ENCODE measurements around the gene NF1.

Gene NF1

DNA sequence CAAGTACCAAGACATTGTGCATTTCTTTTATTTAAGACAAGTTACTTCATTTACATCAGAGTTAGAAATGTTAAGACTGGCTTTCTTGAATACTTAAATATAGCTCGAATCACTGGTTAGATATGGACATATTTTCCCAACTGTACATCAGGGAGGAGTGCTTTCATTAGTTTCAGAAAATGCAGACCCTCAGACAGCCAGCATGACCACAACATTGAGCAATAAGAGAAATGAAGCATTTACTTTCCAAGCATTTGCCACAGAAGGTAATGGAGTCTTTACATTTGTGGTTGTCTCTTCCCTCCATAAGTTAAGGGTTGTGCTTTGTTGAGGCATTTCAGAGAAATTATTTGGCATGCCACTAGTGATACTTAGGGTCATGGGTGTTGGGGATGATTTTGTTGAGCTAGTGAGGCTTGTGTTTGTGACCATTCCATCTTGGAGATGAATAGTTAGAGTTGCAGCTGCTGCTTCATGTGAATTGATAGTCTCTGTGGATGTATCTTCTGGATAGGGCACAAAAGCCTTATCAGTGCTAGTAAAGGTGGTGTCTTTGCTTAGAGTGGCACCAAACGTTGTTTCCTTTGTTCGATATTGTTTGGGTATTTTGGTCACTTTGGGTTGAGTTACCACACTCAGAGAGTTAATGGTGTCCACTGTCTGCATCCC, 200.2 kb downstream of the NF1 start:
- no peak overlapping the region for H3K4me3 ChIP-seq (ENCODE audit: low read depth, low read length)
- DNase-seq (ENCODE audit: low read depth) = peak; percentile 79
- TF ChIP-seq POLR2A (IDR thresholded peaks at IDR 0.05; ENCODE audit: extremely low read depth, insufficient read length) (no peak), MYC (IDR thresholded peaks at IDR 0.05; ENCODE audit: low read depth, low read length) (no peak), CTCF (IDR thresholded peaks at IDR 0.05; ENCODE audit: low read depth, low read length) (no peak)
- TF ChIP-seq, protein P1, sequence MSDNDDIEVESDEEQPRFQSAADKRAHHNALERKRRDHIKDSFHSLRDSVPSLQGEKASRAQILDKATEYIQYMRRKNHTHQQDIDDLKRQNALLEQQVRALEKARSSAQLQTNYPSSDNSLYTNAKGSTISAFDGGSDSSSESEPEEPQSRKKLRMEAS (IDR thresholded peaks at IDR 0.05; ENCODE audit: low read depth, low read length) = no peak

DNA sequence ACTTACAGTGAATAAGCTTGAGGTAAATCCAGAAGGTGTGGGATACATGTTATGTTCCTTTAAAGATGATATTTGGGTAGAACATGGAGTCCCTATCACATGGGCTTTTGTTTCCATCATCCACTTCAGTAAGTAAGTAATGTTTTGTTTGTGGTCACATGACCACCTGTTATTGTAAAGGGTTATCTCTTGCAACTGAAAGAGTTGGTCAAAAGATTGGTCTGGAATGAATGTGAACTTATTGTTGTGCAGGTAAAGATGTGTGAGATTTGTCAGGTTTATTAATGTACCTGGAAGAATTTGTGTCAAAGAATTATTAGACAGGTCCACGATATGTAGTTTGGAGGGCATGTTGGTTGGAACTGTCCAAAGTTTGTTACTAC, 200.7 kb downstream of the NF1 start:
- no peak overlapping the region for H3K4me3 ChIP-seq (ENCODE audit: low read depth, low read length)
- no peak for DNase-seq (ENCODE audit: low read depth)
- TF ChIP-seq CTCF (IDR thresholded peaks at IDR 0.05; ENCODE audit: low read depth, low read length) (no peak), MYC (IDR thresholded peaks at IDR 0.05; ENCODE audit: low read depth, low read length) (no peak), POLR2A (IDR thresholded peaks at IDR 0.05; ENCODE audit: extremely low read depth, insufficient read length) (no peak)
- TF ChIP-seq, protein P1 (IDR thresholded peaks at IDR 0.05; ENCODE audit: low read depth, low read length) = no peak

DNA sequence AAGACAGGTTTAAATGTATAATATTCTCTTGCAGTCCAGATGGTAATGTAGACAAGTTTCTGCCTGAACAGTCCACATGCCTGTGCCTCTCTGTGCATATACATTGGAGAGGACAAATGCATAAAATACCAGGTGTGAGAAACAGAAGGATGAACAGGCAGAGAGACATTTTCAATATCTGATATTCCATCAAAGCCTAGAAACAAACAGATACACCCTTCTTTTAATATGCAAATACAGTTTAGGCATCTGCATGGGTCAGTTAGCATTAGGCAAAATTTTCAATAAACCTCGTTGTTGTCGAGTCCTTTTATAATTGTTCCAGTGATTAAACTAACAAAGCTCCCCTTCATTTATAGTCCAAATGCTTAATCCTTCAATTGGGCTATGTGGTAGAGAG, 201.4 kb downstream of the NF1 start:
- TF ChIP-seq, protein P1 (IDR thresholded peaks at IDR 0.05; ENCODE audit: low read depth, low read length) = no peak
- TF ChIP-seq CTCF (IDR thresholded peaks at IDR 0.05; ENCODE audit: low read depth, low read length) = no peak
- DNase-seq (ENCODE audit: low read depth) = no peak
- no peak overlapping the region for H3K4me3 ChIP-seq (ENCODE audit: low read depth, low read length)

DNA sequence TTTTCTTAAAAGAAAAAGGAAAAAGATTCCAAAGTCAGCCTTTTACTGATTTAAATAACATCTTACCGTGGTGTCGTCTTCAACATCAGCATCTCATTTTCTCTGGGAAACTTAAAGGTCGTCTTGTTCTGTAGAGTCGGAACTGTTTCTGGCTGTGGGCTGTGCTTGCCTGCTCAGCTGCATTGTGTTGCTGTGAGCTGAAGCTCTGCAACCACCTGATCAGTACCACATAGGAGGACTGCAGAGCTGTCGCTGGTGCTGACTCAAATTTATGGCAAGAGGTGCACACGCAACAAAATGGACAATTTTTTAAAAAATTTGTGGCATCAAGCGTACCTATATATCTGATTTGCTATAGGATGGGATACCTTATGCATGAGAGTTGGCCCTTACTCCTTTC, 202.3 kb downstream of the NF1 start, which contains the start of gene OMG:
OMG (minus strand) TSS at position 150 of the 400 bp plus-strand sequence. CDS start 908 bp downstream, outside the sequence.
- DNase-seq (ENCODE audit: low read depth) = no peak
- TF ChIP-seq POLR2A (IDR thresholded peaks at IDR 0.05; ENCODE audit: extremely low read depth, insufficient read length) = no peak
- TF ChIP-seq, protein P1 (IDR thresholded peaks at IDR 0.05; ENCODE audit: low read depth, low read length) = no peak
- TF ChIP-seq MYC (IDR thresholded peaks at IDR 0.05; ENCODE audit: low read depth, low read length) = no peak
- TF ChIP-seq CTCF (IDR thresholded peaks at IDR 0.05; ENCODE audit: low read depth, low read length) = no peak
- no peak within 1 kb of the TSS for H3K4me3 ChIP-seq (ENCODE audit: low read depth, low read length)

DNA sequence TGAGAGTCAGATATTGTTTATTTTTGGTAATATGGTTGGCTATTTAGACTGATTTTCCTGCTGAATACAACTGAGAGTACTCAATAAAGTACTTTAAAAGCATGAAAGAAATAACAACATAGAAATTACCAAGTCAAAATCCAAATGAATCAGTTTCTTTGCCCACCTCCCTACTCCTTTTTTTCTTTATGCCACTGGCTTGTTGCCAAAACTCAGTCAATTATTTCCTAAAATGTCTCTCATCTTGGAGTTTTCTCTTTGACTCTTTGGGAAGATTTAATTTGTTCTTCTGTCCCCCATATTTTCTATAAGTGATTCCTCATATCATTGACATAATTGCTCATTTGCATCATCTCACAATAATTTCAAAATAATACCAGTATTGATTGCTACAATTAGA, 204.8 kb downstream of the NF1 start:
- no peak for TF ChIP-seq POLR2A (IDR thresholded peaks at IDR 0.05; ENCODE audit: extremely low read depth, insufficient read length)
- DNase-seq (ENCODE audit: low read depth) = no peak
- H3K4me3 ChIP-seq (ENCODE audit: low read depth, low read length) = no peak overlapping the region

- DNase-seq (ENCODE audit: low read depth) = no peak
- peak overlapping the region; percentile 7 for H3K4me3 ChIP-seq (ENCODE audit: low read depth, low read length)
- TF ChIP-seq POLR2A (IDR thresholded peaks at IDR 0.05; ENCODE audit: extremely low read depth, insufficient read length) (no peak), MYC (IDR thresholded peaks at IDR 0.05; ENCODE audit: low read depth, low read length) (no peak), CTCF (IDR thresholded peaks at IDR 0.05; ENCODE audit: low read depth, low read length) (no peak)
- TF ChIP-seq, protein P1 (IDR thresholded peaks at IDR 0.05; ENCODE audit: low read depth, low read length) = no peak
Measured at GRCh38 chr17:31307640-31308039, 212.9 kb downstream of the NF1 start.

Measured in NB4 (cell line).